NCI-H526 (cell line): ENCODE data around the gene UPF2.
"Not testable (repeated sequence)": the region's sequence is repeated elsewhere in the genome, so short reads cannot be mapped to it uniquely, and the experiment has no call there.

Experiments used
- DNase-seq, 2 experiments: peaks; one replicate each; lab custom pipeline; 2025; lab: John Stamatoyannopoulos, UW

The UPF2 gene

DNA sequence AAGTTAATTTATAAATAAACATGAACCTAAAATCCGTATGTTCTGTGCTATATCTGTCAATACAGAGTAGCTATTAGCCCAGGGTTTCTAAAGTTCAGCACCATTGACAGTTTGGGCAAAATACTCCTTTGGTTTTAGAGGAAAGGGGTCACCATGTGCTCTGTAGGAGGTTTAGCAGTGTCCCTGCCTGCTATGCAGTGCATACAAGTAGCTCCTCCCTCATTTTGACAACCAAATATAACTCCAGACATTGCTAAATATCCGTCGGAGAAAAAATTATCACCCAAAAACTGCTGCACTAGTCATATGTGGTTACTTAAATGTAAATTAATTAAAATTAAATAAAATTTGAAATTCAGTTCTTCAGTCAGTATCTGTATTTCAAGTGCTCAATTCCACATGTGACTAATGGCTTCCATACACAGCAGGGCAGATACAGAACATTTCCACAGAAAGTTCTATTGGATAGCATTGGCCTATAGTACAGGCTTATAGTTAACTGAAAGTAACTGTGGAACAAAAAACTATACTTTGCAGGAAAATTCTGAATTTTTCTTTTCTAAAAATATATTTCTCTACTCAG is 6.4 kb downstream of the UPF2 start:
- no peak for DNase-seq

DNA sequence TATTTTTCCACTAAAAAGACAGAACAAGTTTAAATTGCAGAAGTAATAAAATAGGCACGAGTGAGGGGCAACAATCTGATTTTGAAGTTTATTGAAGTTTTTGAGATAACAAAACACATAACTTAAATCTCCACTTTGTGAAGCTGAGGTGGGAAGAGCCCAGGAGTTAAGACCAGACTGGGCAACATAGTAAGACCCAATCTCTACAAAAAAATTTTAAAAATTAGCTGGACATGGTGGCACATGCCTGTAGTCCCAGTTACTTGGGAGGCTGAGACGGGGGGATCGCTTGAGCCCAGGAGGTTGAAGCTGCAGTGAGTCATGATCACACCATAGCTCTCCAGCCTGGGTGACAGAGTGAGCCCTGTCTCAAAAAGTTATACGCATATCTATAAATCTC is 11.2 kb downstream of the UPF2 start:
- no peak for DNase-seq

DNA sequence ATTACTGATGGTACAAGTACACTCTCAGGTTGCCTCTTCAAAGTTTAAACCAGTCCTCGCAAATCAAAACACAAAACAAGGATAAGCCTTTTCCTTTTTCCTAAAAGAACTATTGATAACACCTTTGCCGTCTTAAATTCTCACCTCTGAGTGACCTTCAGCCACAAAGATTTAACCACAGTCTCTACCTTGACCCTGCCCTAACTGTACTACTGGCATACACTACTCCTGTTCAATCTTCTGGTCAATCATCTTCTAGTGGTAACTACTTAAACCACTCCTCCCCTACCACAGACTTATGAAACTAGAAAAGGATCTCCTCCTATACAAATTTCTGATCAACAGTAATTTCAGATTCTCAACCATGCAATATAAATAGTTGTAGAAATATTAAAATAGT is 15.1 kb downstream of the UPF2 start:
- no peak for DNase-seq

DNA sequence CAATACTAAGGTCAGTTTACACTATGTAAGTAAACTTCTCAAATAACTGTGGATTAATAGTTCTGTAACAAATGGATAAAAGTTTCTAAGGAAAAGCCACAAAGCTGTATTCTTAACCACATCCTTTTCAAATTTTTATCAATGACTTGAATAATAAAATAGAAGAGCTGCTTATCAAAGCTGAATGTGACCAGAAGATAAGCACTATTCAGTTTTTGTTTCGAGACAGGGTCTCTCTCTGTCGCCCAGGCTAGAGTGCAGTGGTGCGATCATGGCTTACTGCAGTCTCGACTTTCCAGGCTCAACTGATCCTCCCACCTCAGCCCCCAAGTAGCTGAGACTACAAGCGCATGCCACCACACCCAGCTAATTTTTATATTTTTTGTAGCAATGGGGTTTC is 17.0 kb downstream of the UPF2 start:
- no peak for DNase-seq

DNA sequence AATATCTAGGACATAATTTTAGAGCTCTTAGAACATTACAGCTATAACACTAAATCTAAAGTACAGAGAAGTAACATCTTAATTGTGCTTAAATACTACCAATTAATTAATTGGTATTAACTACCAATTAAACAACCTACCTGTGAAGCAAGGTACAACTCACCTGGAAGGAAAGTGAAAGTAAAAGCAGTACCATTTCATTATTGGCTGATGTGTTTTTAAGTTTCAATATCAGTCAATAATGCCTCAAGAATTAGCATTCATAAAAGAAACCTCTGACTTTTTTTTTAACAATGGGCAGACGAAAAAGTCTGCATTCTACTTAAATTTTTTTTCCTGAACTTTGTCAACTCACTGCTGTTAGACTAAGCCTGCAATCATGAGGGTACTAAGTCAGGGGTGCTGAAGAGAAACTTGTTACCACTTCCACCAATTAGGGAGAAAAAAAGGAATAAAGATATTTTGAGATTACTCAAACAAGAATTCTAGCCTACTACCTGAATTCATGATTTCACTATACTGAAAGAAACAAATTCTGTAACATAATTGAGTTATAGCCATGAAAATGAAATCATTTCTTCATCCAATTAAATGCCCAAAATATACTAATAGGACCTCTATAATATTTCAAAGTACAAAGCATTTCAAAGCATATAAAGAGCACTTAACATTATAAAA is 19.9 kb downstream of the UPF2 start:
- no peak for DNase-seq

DNA sequence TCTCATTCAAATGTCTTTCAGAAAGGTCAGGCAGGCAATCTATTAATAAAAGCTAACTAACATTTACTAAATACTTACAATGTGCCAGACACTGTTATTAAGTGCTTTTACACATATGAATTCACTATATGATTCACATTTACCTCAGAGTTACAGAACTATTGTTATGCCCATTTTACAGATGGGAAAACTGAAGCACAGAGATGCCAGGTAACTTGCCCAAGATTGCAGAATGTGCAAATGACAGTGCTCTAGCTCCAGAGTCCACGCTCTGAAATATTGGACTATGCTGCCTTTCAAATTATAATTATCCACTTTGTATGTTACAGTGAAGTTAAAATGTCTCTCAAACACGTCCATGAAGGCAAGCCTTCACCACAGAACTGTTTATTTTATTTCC is 22.0 kb downstream of the UPF2 start:
- DNase-seq, result no peak

DNA sequence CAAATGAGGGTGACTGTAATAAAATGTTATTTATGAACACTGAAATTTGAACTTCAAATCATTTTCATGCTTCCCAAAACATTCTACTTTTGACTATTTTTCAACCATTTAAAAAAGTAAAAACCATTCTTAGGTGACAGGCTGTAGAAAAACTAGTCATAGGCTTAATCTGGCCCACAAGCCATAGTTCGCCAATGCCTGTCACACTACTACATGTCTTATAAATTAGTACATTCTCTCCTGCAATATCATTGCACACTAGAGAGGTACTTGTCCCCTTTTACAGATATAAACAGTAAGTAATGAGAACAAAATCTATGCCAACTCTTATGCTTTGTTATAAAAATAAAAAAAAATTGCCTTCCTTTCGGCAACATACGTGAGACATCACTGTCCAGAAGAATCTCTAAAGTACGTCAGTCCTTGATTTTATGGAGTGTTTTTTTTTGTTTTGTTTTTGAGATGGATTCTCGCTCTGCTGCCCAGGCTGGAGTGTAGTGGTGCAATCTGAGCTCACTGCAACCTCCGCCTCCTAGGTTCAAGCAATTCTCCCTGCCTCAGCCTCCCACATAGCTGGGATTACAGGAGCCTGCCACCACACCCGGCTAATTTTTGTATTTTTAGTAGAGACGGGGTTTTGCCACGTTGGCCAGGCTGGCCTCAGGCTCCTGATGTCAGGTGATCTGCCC is 23.2 kb downstream of the UPF2 start:
- DNase-seq, result no peak

DNA sequence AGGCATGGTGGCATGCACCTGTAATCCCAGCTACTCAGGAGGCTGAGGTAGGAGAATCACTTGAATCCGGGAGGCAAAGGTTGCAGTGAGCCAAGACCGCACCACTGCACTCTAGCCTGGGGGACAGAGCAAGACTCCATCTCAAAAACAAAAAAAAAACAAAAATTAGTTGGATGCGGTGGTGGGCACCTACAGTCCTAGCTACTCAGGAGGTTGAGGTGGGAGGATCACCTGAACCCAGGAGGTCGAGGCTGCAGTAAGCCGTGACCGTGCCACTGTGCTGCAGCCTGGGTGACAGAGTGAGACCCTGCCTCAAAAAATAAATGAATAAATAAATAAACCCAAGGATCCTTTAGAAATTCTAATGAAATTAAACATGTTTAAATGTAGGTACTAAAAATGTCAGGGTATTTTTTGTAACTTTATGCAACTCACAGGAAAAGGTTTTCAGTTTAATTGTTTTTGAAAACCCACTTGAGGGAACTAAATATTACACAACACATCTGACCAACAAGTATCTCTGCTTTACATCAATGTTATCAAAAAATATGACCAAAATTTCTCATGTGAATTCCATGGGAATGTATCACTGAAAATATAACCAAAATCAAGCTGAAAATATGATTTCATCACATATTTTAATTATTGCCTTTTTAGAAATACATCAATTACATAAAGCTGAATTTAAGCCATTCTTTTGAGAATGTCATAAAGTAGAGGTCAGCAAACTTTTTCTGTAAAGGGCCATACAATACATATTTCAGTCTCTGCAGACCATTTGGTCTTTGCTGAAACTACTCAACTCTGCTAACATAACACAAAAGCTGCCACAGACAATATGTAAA is 23.9 kb downstream of the UPF2 start:
- DNase-seq, result no peak

DNA sequence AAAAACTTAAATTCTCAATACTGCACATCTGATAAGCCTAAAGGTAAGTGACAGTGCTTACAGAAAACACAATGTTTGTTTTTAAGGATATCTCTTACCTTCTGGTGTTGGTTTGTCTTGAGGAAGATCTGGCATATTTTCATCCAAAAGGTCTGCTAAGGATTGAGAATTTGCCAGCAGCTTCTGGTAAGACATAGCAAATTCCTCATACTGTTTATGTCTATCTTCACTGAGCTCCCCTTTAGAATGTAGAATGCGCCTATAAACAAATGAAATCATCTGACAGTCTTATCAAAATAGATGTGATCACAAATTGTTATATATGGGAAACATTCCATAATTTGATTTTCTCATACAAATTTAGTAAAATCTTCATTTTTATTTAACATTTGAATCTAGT is 28.7 kb downstream of the UPF2 start:
- no peak for DNase-seq

DNA sequence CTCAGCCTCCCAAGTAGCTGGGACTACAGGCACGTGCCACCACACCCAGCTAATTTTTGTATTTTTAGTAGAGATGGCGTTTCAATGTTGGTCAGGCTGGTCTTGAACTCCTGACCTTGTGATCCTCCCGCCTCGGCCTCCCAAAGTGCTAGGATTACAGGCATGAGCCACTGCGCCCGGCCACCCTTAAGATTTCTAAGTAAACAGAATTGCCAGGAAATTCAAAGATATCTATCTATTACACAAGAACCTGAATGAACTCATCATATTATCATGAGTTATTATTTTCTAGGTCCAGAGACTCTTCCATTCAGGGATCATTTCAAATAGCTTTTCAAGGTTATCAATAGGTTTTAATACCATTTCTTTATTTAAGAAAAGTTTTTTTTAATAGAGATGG is 29.2 kb downstream of the UPF2 start:
- DNase-seq, result not testable (repeated sequence)

DNA sequence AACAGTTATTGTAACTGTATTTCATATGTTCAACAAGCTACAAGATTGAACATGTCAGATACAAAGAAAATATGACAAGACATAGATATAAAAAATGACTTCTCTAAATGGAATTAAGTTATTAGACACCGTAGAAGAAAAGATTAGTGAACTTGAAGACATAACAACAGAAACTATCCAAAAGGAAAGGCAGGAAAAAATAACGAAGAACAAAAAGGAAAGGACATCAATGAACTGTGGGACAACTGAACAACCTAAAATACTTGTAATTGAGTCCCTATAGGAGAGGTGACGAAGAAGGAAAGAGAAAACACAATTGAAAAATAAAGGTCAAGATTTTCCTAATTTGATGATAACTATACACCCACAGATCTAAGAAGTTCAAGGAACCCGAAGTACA is 32.3 kb downstream of the UPF2 start:
- no peak for DNase-seq

DNA sequence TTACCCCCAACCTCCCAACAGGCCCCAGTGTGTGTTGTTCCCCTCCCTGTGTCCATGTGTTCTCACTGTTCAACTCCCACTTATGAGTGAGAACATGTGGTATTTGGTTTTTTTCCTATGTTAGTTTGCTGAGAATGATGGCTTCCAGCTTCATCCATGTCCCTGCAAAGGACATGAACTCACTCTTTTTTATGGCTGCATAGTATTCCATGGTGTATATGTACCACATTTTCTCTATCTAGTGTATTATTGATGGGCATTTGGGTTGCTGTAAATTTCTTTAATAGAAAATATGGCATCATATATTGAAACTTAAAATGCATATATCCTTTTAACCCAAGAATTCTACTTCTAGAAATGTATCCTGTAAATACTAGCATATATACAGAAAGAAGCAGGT is 33.8 kb downstream of the UPF2 start:
- DNase-seq, result not testable (repeated sequence)

DNA sequence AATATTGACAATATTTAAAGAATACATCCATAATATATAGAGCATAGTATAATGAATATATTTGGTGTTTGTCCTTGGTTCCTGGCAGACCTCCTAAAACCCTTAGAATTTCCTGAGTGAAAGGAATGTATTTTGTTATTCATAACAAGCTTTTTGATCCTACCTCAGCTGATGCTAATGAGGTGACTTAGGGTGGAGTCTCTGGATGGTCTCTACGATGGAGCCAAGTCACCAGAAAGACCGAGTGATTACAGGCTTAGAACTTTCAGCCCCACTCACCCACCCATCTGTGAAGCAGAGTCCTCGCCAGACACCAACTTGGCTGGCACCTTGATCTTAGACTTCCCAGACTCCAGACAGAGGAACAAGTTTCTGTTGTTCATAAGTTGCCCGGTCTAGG is 35.9 kb downstream of the UPF2 start:
- DNase-seq, result no peak

DNA sequence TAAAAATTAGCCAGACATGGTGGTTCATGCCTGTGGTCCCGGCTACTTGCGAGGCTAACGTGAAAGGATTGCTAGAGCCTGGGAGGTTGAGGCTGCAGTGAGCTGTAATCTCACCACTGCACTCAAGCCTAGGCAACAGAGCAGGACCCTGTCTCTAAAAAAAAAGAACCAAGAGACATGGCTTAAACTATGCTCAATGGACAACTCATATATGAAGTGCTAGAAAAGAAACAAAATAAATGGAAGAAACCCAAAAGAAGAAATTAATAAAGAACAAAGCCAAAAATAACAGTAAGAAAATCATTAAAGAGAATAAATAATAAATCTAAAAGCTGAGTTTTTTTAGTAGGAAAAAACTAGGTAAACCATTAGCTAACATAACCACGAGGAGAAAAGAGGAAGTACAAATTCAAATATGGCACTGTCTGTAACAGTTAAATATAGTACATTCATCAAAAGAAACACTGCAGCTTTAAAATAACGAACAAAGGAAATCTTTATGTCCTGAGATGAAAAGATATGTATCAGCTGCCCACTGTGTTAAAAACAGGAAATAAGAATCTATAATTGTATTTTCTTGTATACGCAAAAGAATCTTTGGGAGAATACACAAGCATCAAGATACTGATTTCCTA is 48.7 kb downstream of the UPF2 start:
- no peak for DNase-seq

DNA sequence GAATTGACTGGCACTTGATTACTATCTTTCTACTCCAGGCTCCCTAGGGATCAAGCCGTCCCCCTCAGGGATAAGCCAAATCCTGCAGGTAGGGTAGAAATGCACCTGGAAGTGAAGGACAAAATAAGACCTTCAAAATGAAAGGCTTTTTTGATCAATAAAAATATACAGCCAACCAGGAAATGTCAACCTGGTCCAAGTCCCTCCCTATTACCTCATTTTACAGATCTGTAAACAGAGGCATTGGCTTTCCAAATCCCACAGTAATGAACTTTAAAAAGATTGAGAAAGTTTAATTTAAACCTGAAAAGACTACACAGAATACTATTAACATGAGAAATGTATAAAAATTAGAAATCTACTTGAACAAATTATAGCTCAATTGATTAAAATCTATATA is 53.7 kb downstream of the UPF2 start:
- no peak for DNase-seq

DNA sequence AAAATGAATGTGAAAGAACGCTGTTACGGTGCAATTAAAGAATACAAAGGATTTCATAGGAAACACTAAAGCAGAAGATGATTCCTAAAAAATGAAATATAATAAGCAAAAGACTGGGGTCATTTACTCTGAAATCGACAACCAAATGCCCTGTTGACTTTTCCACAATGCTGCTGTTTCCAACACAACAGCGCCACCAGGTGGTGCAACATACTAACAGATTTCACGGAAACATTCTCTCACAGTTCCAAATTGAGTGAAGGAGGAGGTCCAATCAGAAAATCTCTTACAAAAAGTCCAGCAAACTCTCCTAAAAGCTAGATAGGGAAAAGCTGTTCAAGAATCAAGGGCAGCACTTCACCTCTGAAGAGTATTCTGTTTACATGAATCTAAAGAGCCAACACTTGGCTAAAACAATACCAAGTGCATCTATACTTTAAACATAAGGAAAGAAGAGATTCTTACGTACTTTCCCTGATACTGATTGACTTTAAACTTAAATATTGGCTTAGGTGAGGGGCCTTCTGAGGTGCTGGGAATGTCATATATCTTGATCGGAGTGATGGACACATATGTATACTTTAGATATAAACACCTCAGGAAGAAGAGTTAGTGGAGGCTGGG is 55.9 kb downstream of the UPF2 start:
- peak; percentile 33 to 54 for DNase-seq

DNA sequence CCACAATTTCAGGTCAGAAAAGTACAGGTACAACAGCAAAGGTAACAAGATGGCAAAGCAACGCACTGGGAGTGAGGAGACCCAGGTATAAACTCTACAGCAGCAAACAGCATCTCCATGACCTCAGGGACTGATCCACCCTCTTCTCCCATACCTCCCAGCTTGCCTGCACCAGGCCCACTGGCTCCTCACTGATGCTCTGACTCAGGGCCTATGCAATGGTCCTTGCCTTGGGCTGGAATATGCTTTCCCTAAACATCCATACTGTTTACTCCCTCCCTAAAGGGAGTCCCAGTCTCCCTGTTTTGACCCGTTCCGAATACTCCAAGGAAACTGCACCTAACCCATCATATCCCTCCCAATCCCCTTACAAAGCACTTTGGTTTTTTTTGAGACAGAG is 60.4 kb downstream of the UPF2 start:
- no peak for DNase-seq

DNA sequence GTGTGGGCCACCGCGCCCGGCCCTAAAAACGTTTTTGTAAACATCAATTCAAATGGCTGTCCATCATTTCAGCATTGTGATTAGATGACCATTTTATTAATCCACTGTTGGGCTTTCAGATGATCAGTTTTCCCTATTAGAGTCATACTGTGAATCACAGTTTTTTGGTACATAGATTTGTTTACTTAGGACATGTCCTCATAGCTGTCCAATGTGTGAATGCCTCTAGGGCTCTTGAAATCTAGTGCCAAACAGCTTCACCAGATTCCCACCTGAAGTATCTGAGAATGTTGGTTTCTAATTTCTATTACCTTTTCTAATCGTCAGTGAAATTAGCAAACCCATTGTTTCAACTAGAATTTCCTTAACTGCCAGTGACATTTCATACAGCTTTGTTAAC is 66.8 kb downstream of the UPF2 start:
- no peak for DNase-seq

DNA sequence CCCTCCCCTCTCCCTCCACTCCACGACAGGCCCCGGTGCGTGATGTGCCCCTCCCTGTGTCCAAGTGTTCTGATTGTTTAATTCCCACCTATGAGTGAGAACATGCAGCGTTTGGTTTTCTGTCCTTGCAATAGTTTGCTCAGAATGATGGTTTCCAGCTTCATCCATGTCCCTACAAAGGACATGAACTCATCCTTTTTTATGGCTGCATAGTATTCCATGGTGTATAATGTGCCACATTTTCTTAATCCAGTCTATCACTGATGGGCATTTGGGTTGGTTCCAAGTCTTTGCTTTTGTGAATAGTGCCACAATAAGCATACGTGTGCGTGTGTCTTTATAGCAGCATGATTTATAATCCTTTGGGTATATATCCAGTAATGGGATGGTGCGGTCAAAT is 70.1 kb downstream of the UPF2 start:
- DNase-seq, result not testable (repeated sequence)

DNA sequence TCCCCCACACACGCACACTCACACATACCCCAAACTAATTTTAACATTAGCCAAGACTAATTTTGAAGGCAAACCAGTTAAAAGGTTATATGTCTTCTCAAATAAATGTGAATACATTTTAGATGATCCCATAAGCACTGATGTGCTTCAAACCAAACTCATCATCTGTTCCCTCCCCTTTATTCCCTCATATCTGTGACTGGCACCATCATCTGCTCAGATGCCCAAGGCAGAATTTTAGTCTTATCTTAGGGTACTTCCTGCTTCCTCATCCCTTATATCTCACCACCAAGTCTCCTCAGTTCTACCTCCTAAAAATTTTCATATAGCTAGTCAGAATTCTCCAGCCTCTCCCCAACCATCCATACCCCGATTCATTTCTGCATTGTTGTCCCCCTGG is 80.4 kb downstream of the UPF2 start:
- DNase-seq, result no peak

DNA sequence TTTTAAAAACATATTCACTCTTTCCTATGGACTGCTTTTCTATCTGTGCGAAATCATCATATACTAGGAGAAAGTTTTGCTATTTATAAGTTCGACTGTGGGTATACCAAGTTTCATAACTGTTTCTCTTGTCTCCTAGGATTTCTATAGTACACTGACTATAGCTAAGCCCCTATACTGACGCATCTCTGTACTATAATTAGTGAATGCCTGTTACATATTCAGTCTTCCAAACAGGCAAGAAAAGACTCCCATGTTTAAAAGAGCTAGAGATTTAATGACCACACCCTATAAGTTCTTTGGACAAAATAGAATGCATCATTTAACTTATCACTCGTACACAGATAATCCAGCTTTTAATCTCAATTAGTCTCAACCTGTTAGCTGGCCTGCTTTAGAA is 80.8 kb downstream of the UPF2 start:
- no peak for DNase-seq

DNA sequence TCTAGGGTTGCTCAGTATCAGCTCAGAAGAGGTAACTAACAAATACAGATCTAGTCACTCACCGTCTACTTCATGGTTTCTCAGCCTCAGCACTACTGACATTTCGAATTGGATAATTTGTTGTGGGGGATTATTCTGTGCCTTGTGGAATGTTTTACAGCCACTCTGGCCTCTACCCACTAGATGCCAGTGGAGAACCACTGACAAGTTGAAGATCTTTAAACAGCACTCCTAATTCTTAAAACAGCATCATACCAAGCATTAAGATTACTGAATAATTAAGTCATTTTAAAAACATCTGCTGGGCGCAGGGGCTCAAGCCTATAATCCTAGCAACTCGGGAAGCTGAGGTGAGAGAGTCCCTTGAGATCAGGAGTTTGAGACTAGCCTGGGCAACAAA is 82.6 kb downstream of the UPF2 start:
- DNase-seq, result no peak
